Neural cell (in vitro differentiated cells): ENCODE results near the gene SH3RF3. TPM values are rescaled to one million over a fixed set of nuclear protein-coding genes. Genes with fewer than 3 reads are reported as not detected.

Experiments used
- H2AFZ ChIP-seq: fragments of 200-600, 300-800 bp; sonication (generic), shearing (Covaris generic); 2 replicates; pipeline ENCODE4 v1.6.0; 2014; ENCODE audit warnings: low read depth, mild to moderate bottlenecking, antibody characterized with exemption, low read length, moderate library complexity
- H3F3A ChIP-seq: fragments of 200-600 bp; shearing (Covaris generic); 2 replicates; pipeline ENCODE4 v1.6.1; 2016; ENCODE audit warnings: mild to moderate bottlenecking, moderate library complexity, mixed read lengths, antibody characterized with exemption, low read length; ENCODE audit not compliant: insufficient read depth, poor library complexity, severe bottlenecking
- H3K27ac ChIP-seq: fragments of 200-600, 300-800 bp; sonication (generic), shearing (Covaris generic); 2 replicates; pipeline ENCODE4 v1.5.1; 2014; ENCODE audit warnings: mild to moderate bottlenecking, low read length, moderate library complexity
- H3K27me3 ChIP-seq: fragments of 300-800, 200-600 bp; sonication (generic), shearing (Covaris generic); 2 replicates; pipeline ENCODE4 v1.6.0; 2014; ENCODE audit warnings: mild to moderate bottlenecking, low read depth, low read length, moderate library complexity; ENCODE audit not compliant: insufficient read depth
- H3K36me3 ChIP-seq: fragments of 300-800, 200-600 bp; sonication (generic), shearing (Covaris generic); 2 replicates; pipeline ENCODE4 v1.5.1; 2014; ENCODE audit warnings: mild to moderate bottlenecking, antibody characterized with exemption, low read length, moderate library complexity; ENCODE audit not compliant: insufficient read depth
- H3K4me2 ChIP-seq: fragments of 300-800, 200-600 bp; sonication (generic), shearing (Covaris generic); 2 replicates; pipeline ENCODE4 v1.6.0; 2014; ENCODE audit warnings: mild to moderate bottlenecking, low read length
- H3K4me3 ChIP-seq: fragments of 300-800, 200-600 bp; sonication (generic), shearing (Covaris generic); 2 replicates; pipeline ENCODE4 v1.5.1; 2014; ENCODE audit warnings: mild to moderate bottlenecking, low read length, moderate library complexity
- H3K79me2 ChIP-seq: fragments of 200-600 bp; shearing (Covaris generic); replicated peaks from 2 replicates; pipeline ENCODE4 v1.6.0; 2014; ENCODE audit warnings: mild to moderate bottlenecking, low read length, moderate library complexity; ENCODE audit not compliant: insufficient read depth
- H3K9ac ChIP-seq: fragments of 300-800, 200-600 bp; sonication (generic), shearing (Covaris generic); 2 replicates; pipeline ENCODE4 v1.6.1; 2016; ENCODE audit warnings: mild to moderate bottlenecking, low read length, mixed read lengths
- H3K9me2 ChIP-seq: fragments of 200-600 bp; shearing (Covaris generic); 2 replicates; pipeline ENCODE4 v1.6.1; 2016; ENCODE audit warnings: mild to moderate bottlenecking, low read length, mixed read lengths; ENCODE audit not compliant: insufficient read depth
- H3K9me3 ChIP-seq: fragments of 200-600, 300-800 bp; sonication (generic), shearing (Covaris generic); 2 replicates; pipeline ENCODE4 v1.6.1; 2016; ENCODE audit warnings: mild to moderate bottlenecking, mixed run types, low read length, moderate library complexity, mixed read lengths
- H4K20me1 ChIP-seq: fragments of 200-600 bp; shearing (Covaris generic); 2 replicates; pipeline ENCODE4 v1.6.1; 2016; ENCODE audit warnings: mild to moderate bottlenecking, mixed run types; ENCODE audit not compliant: insufficient read depth
- EP300 ChIP-seq: fragments of 450-650 bp; conservative IDR thresholded peaks from 2 replicates; pipeline ENCODE4 v1.6.1; 2014; ENCODE audit warnings: antibody characterized with exemption, mild to moderate bottlenecking, moderate library complexity; ENCODE audit not compliant: poor library complexity, severe bottlenecking
- EZH2 ChIP-seq: fragments of 200-600, 300-800 bp; shearing (Covaris generic), sonication (generic); IDR thresholded peaks from 2 replicates; pipeline ENCODE4 v1.6.1; 2014; ENCODE audit warnings: antibody characterized with exemption, low read length, borderline replicate concordance, mild to moderate bottlenecking; ENCODE audit not compliant: insufficient read depth, poor library complexity, severe bottlenecking
- MXI1 ChIP-seq: fragments of 450-650 bp; conservative IDR thresholded peaks from 2 replicates; pipeline ENCODE4 v1.6.1; 2014; ENCODE audit warnings: antibody characterized with exemption, mild to moderate bottlenecking; ENCODE audit not compliant: poor library complexity, severe bottlenecking
- POLR2AphosphoS5 ChIP-seq: IDR thresholded peaks from 2 replicates; pipeline ENCODE4 v1.6.1; 2012
- RAD21 ChIP-seq: fragments of 450-650 bp; conservative IDR thresholded peaks from 2 replicates; pipeline ENCODE4 v1.6.1; 2014; ENCODE audit warnings: antibody characterized with exemption, mild to moderate bottlenecking, moderate library complexity
- REST ChIP-seq: IDR thresholded peaks from 2 replicates; pipeline ENCODE4 v1.6.1; 2012; ENCODE audit warnings: borderline replicate concordance
- SMC3 ChIP-seq: fragments of 450-650 bp; conservative IDR thresholded peaks from 2 replicates; pipeline ENCODE4 v1.6.1; 2014; ENCODE audit warnings: antibody characterized with exemption, mild to moderate bottlenecking, moderate library complexity; ENCODE audit not compliant: poor library complexity
- TAF1 ChIP-seq: IDR thresholded peaks from 2 replicates; pipeline ENCODE4 v1.6.1; 2012; ENCODE audit warnings: low read depth
- polyA plus RNA-seq: library from polyadenylated mRNA; depleted of rRNA; stranded (reverse); fragments of >200 nt; gene quantifications from 2 replicates; pipeline ENCODE4 v1.2.3, GENCODE V29; 2014
- TF ChIP-seq, protein P1 (sequence below): fragments of 450-650 bp; IDR thresholded peaks from 2 replicates; pipeline ENCODE4 v1.5.1; 2014; ENCODE audit warnings: antibody characterized with exemption, mild to moderate bottlenecking, moderate library complexity; ENCODE audit not compliant: poor library complexity, severe bottlenecking

The SH3RF3 gene
- polyA plus RNA-seq, 1 donor from 2014 or later: 0.53 TPM

DNA sequence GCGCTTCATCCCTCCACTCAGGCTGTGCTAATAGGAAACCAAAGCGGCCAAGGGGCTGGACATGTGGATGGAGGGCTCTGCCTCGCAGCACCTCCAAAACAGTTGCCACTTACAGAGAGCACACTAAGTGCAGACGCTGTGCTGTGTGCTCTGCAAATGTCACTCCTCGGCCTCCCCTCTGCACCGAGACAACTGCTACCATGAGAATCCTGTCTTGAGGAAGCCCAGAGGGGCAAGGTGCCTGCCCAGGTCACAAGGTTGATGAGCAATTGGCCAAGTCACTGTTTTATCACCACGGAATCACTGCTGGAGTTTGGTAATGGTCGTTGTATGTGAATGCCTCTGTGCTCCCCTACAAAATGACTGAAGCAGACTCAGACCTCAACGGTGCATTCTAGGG lies 352.6 kb downstream of the SH3RF3 start:
- Histone ChIP-seq H3K79me2 (no peaks in the 10 kb centered on the region), H3K9ac (no peak overlapping the region), H3K27me3 (no peaks in the 10 kb centered on the region), H2AFZ (no peak overlapping the region), H3K4me3 (no peak overlapping the region), H3K9me3 (no peaks in the 10 kb centered on the region), H4K20me1 (no peaks in the 10 kb centered on the region), H3K27ac (no peak overlapping the region), H3K9me2 (no peaks in the 10 kb centered on the region), H3F3A (no peaks in the 10 kb centered on the region), H3K36me3 (no peaks in the 10 kb centered on the region), H3K4me2 (no peak overlapping the region)
- TF ChIP-seq REST (no peak), EZH2 (no peak), TAF1 (no peak), EP300 (no peak)
- TF ChIP-seq, protein P1, sequence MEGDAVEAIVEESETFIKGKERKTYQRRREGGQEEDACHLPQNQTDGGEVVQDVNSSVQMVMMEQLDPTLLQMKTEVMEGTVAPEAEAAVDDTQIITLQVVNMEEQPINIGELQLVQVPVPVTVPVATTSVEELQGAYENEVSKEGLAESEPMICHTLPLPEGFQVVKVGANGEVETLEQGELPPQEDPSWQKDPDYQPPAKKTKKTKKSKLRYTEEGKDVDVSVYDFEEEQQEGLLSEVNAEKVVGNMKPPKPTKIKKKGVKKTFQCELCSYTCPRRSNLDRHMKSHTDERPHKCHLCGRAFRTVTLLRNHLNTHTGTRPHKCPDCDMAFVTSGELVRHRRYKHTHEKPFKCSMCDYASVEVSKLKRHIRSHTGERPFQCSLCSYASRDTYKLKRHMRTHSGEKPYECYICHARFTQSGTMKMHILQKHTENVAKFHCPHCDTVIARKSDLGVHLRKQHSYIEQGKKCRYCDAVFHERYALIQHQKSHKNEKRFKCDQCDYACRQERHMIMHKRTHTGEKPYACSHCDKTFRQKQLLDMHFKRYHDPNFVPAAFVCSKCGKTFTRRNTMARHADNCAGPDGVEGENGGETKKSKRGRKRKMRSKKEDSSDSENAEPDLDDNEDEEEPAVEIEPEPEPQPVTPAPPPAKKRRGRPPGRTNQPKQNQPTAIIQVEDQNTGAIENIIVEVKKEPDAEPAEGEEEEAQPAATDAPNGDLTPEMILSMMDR: no peak

GRCh38 chr2:109482361-109482861 lies 353.4 kb downstream of the SH3RF3 start:
- Histone ChIP-seq H3K79me2 (no peaks in the 10 kb centered on the region), H3K4me2 (no peak overlapping the region), H3F3A (no peaks in the 10 kb centered on the region), H4K20me1 (no peaks in the 10 kb centered on the region), H3K9me3 (no peaks in the 10 kb centered on the region), H3K9me2 (no peaks in the 10 kb centered on the region), H2AFZ (no peak overlapping the region), H3K27ac (no peak overlapping the region), H3K36me3 (no peaks in the 10 kb centered on the region), H3K9ac (no peak overlapping the region), H3K27me3 (no peaks in the 10 kb centered on the region), H3K4me3 (no peak overlapping the region)
- TF ChIP-seq TAF1 (no peak), EP300 (no peak), RAD21 (no peak), REST (no peak), POLR2AphosphoS5 (no peak), SMC3 (no peak), EZH2 (no peak), MXI1 (no peak)
- TF ChIP-seq, protein P1: no peak
